Neuronal stem cell (in vitro differentiated cells): ENCODE measurements around the gene CLASP1.
"Not testable (repeated sequence)": the region's sequence is repeated elsewhere in the genome, so short reads cannot be mapped to it uniquely, and the experiment has no call there.

ENCODE experiments used
- DNase-seq: peaks from one replicate; pipeline ENCODE4 v3.0.0-alpha.2; 2013; ENCODE audit warnings: low spot score
- H2AFZ ChIP-seq: one replicate; pipeline ENCODE4 v1.6.1; 2013; ENCODE audit warnings: mild to moderate bottlenecking, low read length, inconsistent platforms
- H2AK5ac ChIP-seq: 2 replicates; pipeline ENCODE4 v1.6.1; 2013; ENCODE audit warnings: low read depth, mild to moderate bottlenecking, inconsistent platforms, low read length, moderate library complexity, mixed read lengths
- H2BK120ac ChIP-seq: 2 replicates; pipeline ENCODE4 v1.6.1; 2013; ENCODE audit warnings: low read depth, mild to moderate bottlenecking, inconsistent platforms, low read length, moderate library complexity, mixed read lengths
- H2BK12ac ChIP-seq: one replicate; pipeline ENCODE4 v1.6.1; 2013; ENCODE audit warnings: low read length, inconsistent platforms
- H2BK15ac ChIP-seq: 2 replicates; pipeline ENCODE4 v1.6.1; 2013; ENCODE audit warnings: mild to moderate bottlenecking, low read length, inconsistent platforms, mixed read lengths
- H2BK5ac ChIP-seq: one replicate; pipeline ENCODE4 v1.6.1; 2013; ENCODE audit warnings: inconsistent platforms, mild to moderate bottlenecking, low read length, moderate library complexity
- H3K14ac ChIP-seq: one replicate; pipeline ENCODE4 v1.6.1; 2013; ENCODE audit warnings: low read length, inconsistent platforms
- H3K18ac ChIP-seq: 2 replicates; pipeline ENCODE4 v1.6.1; 2013; ENCODE audit warnings: low read length, inconsistent platforms
- H3K23ac ChIP-seq: 2 replicates; pipeline ENCODE4 v1.6.1; 2013; ENCODE audit warnings: low read depth, mild to moderate bottlenecking, mixed read lengths, low read length, inconsistent platforms; ENCODE audit not compliant: poor library complexity
- H3K27ac ChIP-seq: replicated peaks from 3 replicates; pipeline ENCODE4 v1.5.1; 2013; ENCODE audit warnings: low read length, inconsistent platforms
- H3K27me3 ChIP-seq, 3 experiments: 2 replicates each; pipeline ENCODE4 v1.6.1; 2013; ENCODE audit warnings: low read length in 3 of 3, mild to moderate bottlenecking in 2 of 3, inconsistent platforms in 1 of 3, low read depth in 1 of 3, mixed read lengths in 1 of 3, moderate library complexity in 1 of 3; ENCODE audit not compliant: control insufficient read depth in 3 of 3, insufficient read depth in 3 of 3
- H3K36me3 ChIP-seq, 2 donors: replicated peaks in 1 of 2; 2 replicates each; pipeline ENCODE4 v1.6.1; 2013; ENCODE audit warnings: low read length in 2 of 2; ENCODE audit not compliant: control insufficient read depth in 2 of 2, insufficient read depth in 2 of 2
- H3K4ac ChIP-seq: 2 replicates; pipeline ENCODE4 v1.6.1; 2013; ENCODE audit warnings: inconsistent platforms, mild to moderate bottlenecking, low read length, moderate library complexity
- H3K4me1 ChIP-seq, 2 donors: 1 replicate in 1 of 2; 2 replicates in 1 of 2; pipeline ENCODE4 v1.6.1; 2013; ENCODE audit warnings: low read length in 2 of 2, low read depth in 1 of 2; ENCODE audit not compliant: control insufficient read depth in 2 of 2, insufficient read depth in 1 of 2
- H3K4me2 ChIP-seq: one replicate; pipeline ENCODE4 v1.6.1; 2013; ENCODE audit warnings: mild to moderate bottlenecking, low read length, inconsistent platforms; ENCODE audit not compliant: insufficient read depth, poor library complexity, severe bottlenecking
- H3K4me3 ChIP-seq, 2 donors: 2 replicates each; pipeline ENCODE4 v1.5.1; 2013; ENCODE audit warnings: low read length in 2 of 2, mild to moderate bottlenecking in 2 of 2, inconsistent platforms in 1 of 2, moderate library complexity in 1 of 2
- H3K79me1 ChIP-seq: one replicate; pipeline ENCODE4 v1.6.1; 2013; ENCODE audit warnings: low read depth, mild to moderate bottlenecking, inconsistent platforms, low read length, moderate library complexity
- H3K9ac ChIP-seq: one replicate; pipeline ENCODE4 v1.6.1; 2013; ENCODE audit warnings: mild to moderate bottlenecking, low read depth, low read length, inconsistent platforms; ENCODE audit not compliant: poor library complexity
- H3K9me3 ChIP-seq, 2 donors: replicated peaks in 1 of 2; 2 replicates each; pipeline versions ENCODE3 to v1.6.1; 2013; ENCODE audit warnings: low read length in 2 of 2, mild to moderate bottlenecking in 2 of 2, inconsistent platforms in 1 of 2, low read depth in 1 of 2, mixed read lengths in 1 of 2, moderate library complexity in 1 of 2; ENCODE audit not compliant: control insufficient read depth in 2 of 2, insufficient read depth in 1 of 2
- H4K8ac ChIP-seq: one replicate; pipeline ENCODE4 v1.6.1; 2013; ENCODE audit warnings: low read depth, mild to moderate bottlenecking, inconsistent platforms, low read length, moderate library complexity
- H4K91ac ChIP-seq: one replicate; pipeline ENCODE4 v1.6.1; 2013; ENCODE audit warnings: low read length, low read depth, mild to moderate bottlenecking, inconsistent platforms; ENCODE audit not compliant: poor library complexity
- WGBS, 2 donors: extraction: QIAGEN DNeasy Blood & Tissue Kit; methylation state at CpG; one replicate each; pipeline ENCODE4 v1.1.7; 2013; ENCODE audit warnings: missing lambda C conversion rate in 2 of 2, mixed read lengths in 1 of 2; ENCODE audit not compliant: insufficient read length in 2 of 2, insufficient replicate concordance in 1 of 2; ENCODE audit errors: extremely low coverage in 2 of 2; 5-methylcytosine and 5-hydroxymethylcytosine counted together

CLASP1 gene

GRCh38 chr2:121695171-121695451 is 45.8 kb upstream of the CLASP1 start:
- DNase-seq: no peak
- H3K4me2 ChIP-seq: no peak overlapping the region
- no peak overlapping the region for H3K9ac ChIP-seq
- no peak overlapping the region for H3K18ac ChIP-seq
- no peak overlapping the region for H2AK5ac ChIP-seq
- H3K23ac ChIP-seq: no peak overlapping the region
- H3K4me1 ChIP-seq: peaks cover 2% of the 10 kb centered on the region in 2 donors
- no peaks in the 10 kb centered on the region for H3K79me1 ChIP-seq
- H3K27me3 ChIP-seq: no peaks in the 10 kb centered on the region
- no peak overlapping the region for H2BK120ac ChIP-seq
- H2AFZ ChIP-seq: no peak overlapping the region
- H2BK5ac ChIP-seq: no peak overlapping the region
- no peaks in the 10 kb centered on the region for H3K36me3 ChIP-seq
- no peak overlapping the region for H3K14ac ChIP-seq
- no peak overlapping the region for H3K4ac ChIP-seq
- H2BK15ac ChIP-seq: no peak overlapping the region
- no peak overlapping the region for H4K8ac ChIP-seq
- H2BK12ac ChIP-seq: no peak overlapping the region
- WGBS, 2 donors: no CpG with 5 or more reads among the region's 2 CpGs
- no peak overlapping the region for H3K27ac ChIP-seq
- no peak overlapping the region for H4K91ac ChIP-seq
- no peaks in the 10 kb centered on the region for H3K9me3 ChIP-seq
- H3K4me3 ChIP-seq: no peak overlapping the region

- H3K9me3 ChIP-seq: no peaks in the 10 kb centered on the region
- H2BK120ac ChIP-seq: no peak overlapping the region
- no peak overlapping the region for H4K91ac ChIP-seq
- H2BK5ac ChIP-seq: no peak overlapping the region
- H2AFZ ChIP-seq: no peak overlapping the region
- no peak overlapping the region for H3K4me3 ChIP-seq
- no peak overlapping the region for H3K4me2 ChIP-seq
- no peak overlapping the region for H2AK5ac ChIP-seq
- H4K8ac ChIP-seq: no peak overlapping the region
- WGBS, 2 donors: no CpG with 5 or more reads among the region's 6 CpGs
- H3K4me1 ChIP-seq: peaks cover 0 to under 1% of the 10 kb centered on the region in 2 donors
- H3K9ac ChIP-seq: no peak overlapping the region
- no peak overlapping the region for H3K27ac ChIP-seq
- no peak overlapping the region for H3K23ac ChIP-seq
- H3K27me3 ChIP-seq: no peaks in the 10 kb centered on the region
- no peaks in the 10 kb centered on the region for H3K36me3 ChIP-seq
- no peak overlapping the region for H3K4ac ChIP-seq
- no peak overlapping the region for H2BK15ac ChIP-seq
- DNase-seq: no peak
- H3K18ac ChIP-seq: no peak overlapping the region
- H3K14ac ChIP-seq: no peak overlapping the region
- no peak overlapping the region for H2BK12ac ChIP-seq
- no peaks in the 10 kb centered on the region for H3K79me1 ChIP-seq
These were observed 45.3 kb upstream of the CLASP1 start for GRCh38 chr2:121694398-121695170.

- H3K79me1 ChIP-seq, H3K18ac ChIP-seq, H3K14ac ChIP-seq, H2AK5ac ChIP-seq, DNase-seq, H3K4me2 ChIP-seq, H2AFZ ChIP-seq, H2BK15ac ChIP-seq, H3K4me1 ChIP-seq, H3K4me3 ChIP-seq, H3K27me3 ChIP-seq, H2BK5ac ChIP-seq, H3K23ac ChIP-seq, H3K4ac ChIP-seq, H3K9ac ChIP-seq, H2BK12ac ChIP-seq, H3K9me3 ChIP-seq, H2BK120ac ChIP-seq, H3K36me3 ChIP-seq, H4K91ac ChIP-seq, H4K8ac ChIP-seq, H3K27ac ChIP-seq: not testable (repeated sequence)
- no CpG with 5 or more reads among the region's 3 CpGs for WGBS, 2 donors
These were observed 41.3 kb upstream of the CLASP1 start for GRCh38 chr2:121690572-121690971.

GRCh38 chr2:121690095-121690494 is 40.8 kb upstream of the CLASP1 start:
- no peak overlapping the region for H3K4me2 ChIP-seq
- H2BK12ac ChIP-seq: no peak overlapping the region
- no peak for DNase-seq
- no peak overlapping the region for H2BK15ac ChIP-seq
- WGBS, 2 donors: no CpG with 5 or more reads among the region's 6 CpGs
- no peak overlapping the region for H3K23ac ChIP-seq
- no peaks in the 10 kb centered on the region for H3K4me1 ChIP-seq
- H3K9ac ChIP-seq: no peak overlapping the region
- no peak overlapping the region for H3K27ac ChIP-seq
- H4K91ac ChIP-seq: no peak overlapping the region
- no peaks in the 10 kb centered on the region for H3K36me3 ChIP-seq
- H2BK5ac ChIP-seq: no peak overlapping the region
- no peak overlapping the region for H3K14ac ChIP-seq
- no peaks in the 10 kb centered on the region for H3K79me1 ChIP-seq
- H3K9me3 ChIP-seq: no peaks in the 10 kb centered on the region
- H3K4me3 ChIP-seq: no peak overlapping the region
- H3K18ac ChIP-seq: no peak overlapping the region
- H3K4ac ChIP-seq: no peak overlapping the region
- H2AFZ ChIP-seq: no peak overlapping the region
- no peak overlapping the region for H2BK120ac ChIP-seq
- H4K8ac ChIP-seq: no peak overlapping the region
- H3K27me3 ChIP-seq: no peaks in the 10 kb centered on the region
- no peak overlapping the region for H2AK5ac ChIP-seq
